ENCODE data around the gene OR52E2. TPM values are rescaled to one million over a fixed set of nuclear protein-coding genes. Genes with fewer than 3 reads are reported as not detected.

Gene OR52E2
- polyA plus RNA-seq, 2 of the 4 experiments (the other 2 are of a cell fraction), result not detected

GRCh38 chr11:5046226-5046625 is 13.2 kb downstream of the OR52E2 start, which contains the start of gene OR52J3:
OR52J3 (plus strand) TSS chr11:5046526; CDS start chr11:5046526, 0 bp downstream.
- ATAC-seq, result no peak
- ChIA-PET POLR2A (no interaction called here), CTCF (no interaction called here)
- DNase-seq (ENCODE audit: low read depth in 1 of 2, low spot score in 1 of 2), result no peak
- H3K4me3 ChIP-seq, result no peak within 1 kb of the TSS
- no peak within 1 kb of the TSS for H3K4me2 ChIP-seq
- 4% methylated on average over 1 of the region's 1 CpG for WGBS (ENCODE audit: missing lambda C conversion rate)
- no peaks in the 10 kb centered on the region for H3K4me1 ChIP-seq
- no peak within 1 kb of the TSS for H3K27ac ChIP-seq
- no peak for FAIRE-seq
- H3K9me3 ChIP-seq, result no peaks in the 10 kb centered on the region
- TF ChIP-seq BCL3 (IDR thresholded peaks at IDR 0.05), result no peak
- TF ChIP-seq ZNF302 (CRISPR knock-in tag; IDR thresholded peaks at IDR 0.05), result no peak
- no peak for TF ChIP-seq RNF2 (IDR thresholded peaks at IDR 0.05; ENCODE audit: borderline replicate concordance, low read depth)
- no peak for TF ChIP-seq EHF (CRISPR knock-in tag; IDR thresholded peaks at IDR 0.05)
- no peak for TF ChIP-seq USF2 (IDR thresholded peaks at IDR 0.05)
- TF ChIP-seq RARB (CRISPR knock-in tag; IDR thresholded peaks at IDR 0.05), result no peak
- TF ChIP-seq KDM5A (IDR thresholded peaks at IDR 0.05), result no peak
- no peak for TF ChIP-seq EHMT2 (IDR thresholded peaks at IDR 0.05; ENCODE audit: low read depth)
- TF ChIP-seq HMGXB4 (CRISPR knock-in tag; IDR thresholded peaks at IDR 0.05; ENCODE audit: borderline replicate concordance), result no peak
- TF ChIP-seq HOXA7 (CRISPR knock-in tag; IDR thresholded peaks at IDR 0.05), result no peak
- TF ChIP-seq CEBPB (IDR thresholded peaks at IDR 0.05), result no peak
- TF ChIP-seq PHF8 (IDR thresholded peaks at IDR 0.05; ENCODE audit: borderline replicate concordance, low read depth), result no peak
- TF ChIP-seq MAX (IDR thresholded peaks at IDR 0.05), result no peak
- TF ChIP-seq ELK1 (IDR thresholded peaks at IDR 0.05; ENCODE audit: low read depth, low read length), result no peak
- no peak for TF ChIP-seq HDAC2 (IDR thresholded peaks at IDR 0.05)

GRCh38 chr11:5043380-5043779 is 16.0 kb downstream of the OR52E2 start:
- no peak for DNase-seq (ENCODE audit: low read depth in 1 of 2, low spot score in 1 of 2)
- FAIRE-seq, result no peak
- 5% methylated on average over 2 of the region's 2 CpGs for WGBS (ENCODE audit: missing lambda C conversion rate)

More at GRCh38 chr11:5043380-5043779, 16.0 kb downstream of the OR52E2 start:
- H3K4me1 ChIP-seq, result no peaks in the 10 kb centered on the region
- no peak overlapping the region for H3K4me2 ChIP-seq
- ChIA-PET CTCF (no interaction called here), POLR2A (no interaction called here)
- no peak for TF ChIP-seq PHF8 (IDR thresholded peaks at IDR 0.05; ENCODE audit: borderline replicate concordance, low read depth)
- no peak for TF ChIP-seq ZFP36 (IDR thresholded peaks at IDR 0.05; ENCODE audit: borderline replicate concordance, partially characterized antibody)
- TF ChIP-seq ZNF302 (CRISPR knock-in tag; IDR thresholded peaks at IDR 0.05), result no peak
- no peak for TF ChIP-seq RFX5 (IDR thresholded peaks at IDR 0.05)
- TF ChIP-seq HDAC2 (IDR thresholded peaks at IDR 0.05), result no peak
- no peak for TF ChIP-seq RCOR1 (IDR thresholded peaks at IDR 0.05; ENCODE audit: low read depth, low read length)
- TF ChIP-seq FOXS1 (CRISPR knock-in tag; IDR thresholded peaks at IDR 0.05), result no peak
- no peak for TF ChIP-seq PBX3 (IDR thresholded peaks at IDR 0.05)
- no peak for TF ChIP-seq KDM5A (IDR thresholded peaks at IDR 0.05)
- no peak for TF ChIP-seq EHF (CRISPR knock-in tag; IDR thresholded peaks at IDR 0.05)
- no peak for TF ChIP-seq HOXA7 (CRISPR knock-in tag; IDR thresholded peaks at IDR 0.05)
- TF ChIP-seq HES2 (IDR thresholded peaks at IDR 0.05), result no peak
- no peak for TF ChIP-seq USF2 (IDR thresholded peaks at IDR 0.05)
- TF ChIP-seq RNF2 (IDR thresholded peaks at IDR 0.05; ENCODE audit: borderline replicate concordance, low read depth), result no peak
- no peak for TF ChIP-seq SREBF2 (IDR thresholded peaks at IDR 0.05)
- no peak for TF ChIP-seq HMGXB4 (CRISPR knock-in tag; IDR thresholded peaks at IDR 0.05; ENCODE audit: borderline replicate concordance)
- no peak for TF ChIP-seq MYC (IDR thresholded peaks at IDR 0.05; ENCODE audit: borderline replicate concordance, low read length)
- no peaks in the 10 kb centered on the region for H3K9me3 ChIP-seq
- ATAC-seq, result no peak
- H3K4me3 ChIP-seq, result no peak overlapping the region
- no peak overlapping the region for H3K27ac ChIP-seq
